ENCODE data around the gene ESYT1. TPM values are rescaled to one million over a fixed set of nuclear protein-coding genes. Genes with fewer than 3 reads are reported as not detected.
A peak's percentile ranks its signal among the peaks of the same experiment; 100 is the strongest.

Gene ESYT1
- total RNA-seq, 2 donors from 2014 or later: 113 to 128 TPM

DNA sequence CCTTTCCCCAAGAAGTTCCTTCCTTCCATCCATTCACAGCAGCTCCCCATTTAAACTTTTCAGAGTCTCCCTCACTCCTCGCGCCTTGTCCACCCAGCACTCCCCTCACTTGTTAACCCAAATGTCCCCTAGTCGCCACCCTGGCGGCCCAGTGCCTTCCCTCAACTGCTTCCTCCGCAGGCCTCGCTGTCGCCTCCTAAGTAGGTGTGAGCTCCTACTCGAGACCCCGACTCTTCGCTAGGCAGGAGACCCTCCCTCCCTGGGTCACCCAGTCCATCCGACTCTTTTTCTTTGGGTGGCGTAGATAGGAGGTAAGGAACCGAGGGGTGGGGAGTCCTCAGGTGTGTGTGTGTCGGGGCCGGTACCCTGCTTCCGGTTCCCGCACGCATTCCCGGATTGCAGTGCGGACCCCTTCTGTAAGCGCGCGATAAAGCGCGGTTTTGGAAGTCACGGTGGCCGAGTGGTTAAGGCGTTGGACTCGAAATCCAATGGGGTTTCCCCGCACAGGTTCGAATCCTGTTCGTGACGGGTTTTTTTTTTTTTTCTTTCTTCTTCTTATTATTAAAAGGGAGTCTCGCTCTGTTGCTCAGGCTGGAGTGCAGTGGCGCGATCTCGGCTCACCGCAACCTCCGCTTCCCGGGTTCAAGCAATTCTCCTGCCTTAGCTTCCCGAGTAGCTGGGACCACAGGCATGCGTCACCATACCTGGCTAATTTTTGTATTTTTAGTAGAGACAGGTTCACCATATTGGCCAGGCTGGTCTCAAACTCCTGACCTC, 62.0 kb downstream of the ESYT1 start:
- DNase-seq (ENCODE audit: low spot score): peak; percentile 28
- peak overlapping the region; percentile 90 for H3K4me3 ChIP-seq
- TF ChIP-seq, protein P1, sequence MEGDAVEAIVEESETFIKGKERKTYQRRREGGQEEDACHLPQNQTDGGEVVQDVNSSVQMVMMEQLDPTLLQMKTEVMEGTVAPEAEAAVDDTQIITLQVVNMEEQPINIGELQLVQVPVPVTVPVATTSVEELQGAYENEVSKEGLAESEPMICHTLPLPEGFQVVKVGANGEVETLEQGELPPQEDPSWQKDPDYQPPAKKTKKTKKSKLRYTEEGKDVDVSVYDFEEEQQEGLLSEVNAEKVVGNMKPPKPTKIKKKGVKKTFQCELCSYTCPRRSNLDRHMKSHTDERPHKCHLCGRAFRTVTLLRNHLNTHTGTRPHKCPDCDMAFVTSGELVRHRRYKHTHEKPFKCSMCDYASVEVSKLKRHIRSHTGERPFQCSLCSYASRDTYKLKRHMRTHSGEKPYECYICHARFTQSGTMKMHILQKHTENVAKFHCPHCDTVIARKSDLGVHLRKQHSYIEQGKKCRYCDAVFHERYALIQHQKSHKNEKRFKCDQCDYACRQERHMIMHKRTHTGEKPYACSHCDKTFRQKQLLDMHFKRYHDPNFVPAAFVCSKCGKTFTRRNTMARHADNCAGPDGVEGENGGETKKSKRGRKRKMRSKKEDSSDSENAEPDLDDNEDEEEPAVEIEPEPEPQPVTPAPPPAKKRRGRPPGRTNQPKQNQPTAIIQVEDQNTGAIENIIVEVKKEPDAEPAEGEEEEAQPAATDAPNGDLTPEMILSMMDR (IDR thresholded peaks at IDR 0.05): peak; percentile 34

DNA sequence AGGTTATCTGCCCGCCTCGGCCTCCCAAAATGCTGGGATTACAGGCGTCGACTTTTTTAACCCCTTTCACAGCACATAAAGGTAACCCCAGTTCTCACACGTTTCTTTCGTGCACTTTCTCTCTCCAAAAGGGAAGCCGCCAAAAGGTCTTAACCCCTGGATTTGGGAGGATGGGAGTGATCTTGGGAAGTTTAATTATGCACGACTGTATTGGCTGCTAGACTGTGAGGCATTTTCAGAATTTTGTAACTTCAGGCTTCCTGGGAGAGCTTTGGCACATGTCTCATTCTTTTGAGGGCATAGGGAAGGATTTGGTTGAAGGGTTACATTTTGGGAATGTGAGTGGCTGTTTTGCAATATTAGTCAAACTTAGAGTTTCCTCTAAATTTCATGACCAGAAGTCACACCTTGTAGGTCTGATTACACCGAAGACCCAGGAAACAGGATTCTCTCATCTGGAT, 62.7 kb downstream of the ESYT1 start:
- no peaks in the 10 kb centered on the region for H3K9me3 ChIP-seq
- peaks cover 15 to 24% of the 10 kb centered on the region in 2 donors for H3K4me1 ChIP-seq (ENCODE audit: control insufficient read depth in 1 of 2, low read depth in 2 of 2)
- H3K4me3 ChIP-seq: peak overlapping the region; percentile 90
- ATAC-seq (ENCODE audit: insufficient number of reproducible peaks, low FRiP score, low read depth) (no peak), DNase-seq (ENCODE audit: low spot score) (no peak)
- TF ChIP-seq, protein P1 (IDR thresholded peaks at IDR 0.05): no peak
- peaks cover 3% of the 10 kb centered on the region for H3K36me3 ChIP-seq
- no peaks in the 10 kb centered on the region for H3K27me3 ChIP-seq (replicated peaks; ENCODE audit: insufficient read depth)
- peak overlapping the region; percentile 98 to 100 for H3K27ac ChIP-seq

More for the DNA sequence above, 62.0 kb downstream of the ESYT1 start:
- Histone ChIP-seq H3K4me1 (ENCODE audit: control insufficient read depth in 1 of 2, low read depth in 2 of 2) (peaks cover 15 to 24% of the 10 kb centered on the region in 2 donors), H3K36me3 (peaks cover 3% of the 10 kb centered on the region), H3K27ac (peak overlapping the region; percentile 98 to 100), H3K9me3 (no peaks in the 10 kb centered on the region), H3K27me3 (replicated peaks; ENCODE audit: insufficient read depth) (no peaks in the 10 kb centered on the region)
- ATAC-seq (ENCODE audit: insufficient number of reproducible peaks, low FRiP score, low read depth): peak; percentile 2

GRCh38 chr12:56192582-56192981, 64.5 kb downstream of the ESYT1 start:
- TF ChIP-seq, protein P1 (IDR thresholded peaks at IDR 0.05): no peak
- H3K36me3 ChIP-seq: no peaks in the 10 kb centered on the region
- DNase-seq (ENCODE audit: low spot score): no peak
- no peak overlapping the region for H3K27ac ChIP-seq
- H3K27me3 ChIP-seq (replicated peaks; ENCODE audit: insufficient read depth): no peaks in the 10 kb centered on the region
- no peaks in the 10 kb centered on the region for H3K9me3 ChIP-seq
- no peak overlapping the region for H3K4me3 ChIP-seq
- no peak for ATAC-seq (ENCODE audit: insufficient number of reproducible peaks, low FRiP score, low read depth)
- H3K4me1 ChIP-seq (ENCODE audit: control insufficient read depth in 1 of 2, low read depth in 2 of 2): peaks cover 14 to 25% of the 10 kb centered on the region in 2 donors

GRCh38 chr12:56193025-56193578, 65.0 kb downstream of the ESYT1 start:
- H3K36me3 ChIP-seq: no peaks in the 10 kb centered on the region
- no peaks in the 10 kb centered on the region for H3K27me3 ChIP-seq (replicated peaks; ENCODE audit: insufficient read depth)
- ATAC-seq (ENCODE audit: insufficient number of reproducible peaks, low FRiP score, low read depth): peak; percentile 25
- TF ChIP-seq, protein P1 (IDR thresholded peaks at IDR 0.05): peak; percentile 77
- peaks cover 8 to 20% of the 10 kb centered on the region in 2 donors for H3K4me1 ChIP-seq (ENCODE audit: control insufficient read depth in 1 of 2, low read depth in 2 of 2)
- H3K4me3 ChIP-seq: no peak overlapping the region
- no peaks in the 10 kb centered on the region for H3K9me3 ChIP-seq
- DNase-seq (ENCODE audit: low spot score): peak; percentile 63
- no peak overlapping the region for H3K27ac ChIP-seq

Other genes with a start within 250 kb of the ESYT1 start
- gene PYM1, start 200.4 kb upstream of the ESYT1 start, total RNA-seq: 10 to 100 TPM; 19.0 to 31.6 TPM
- gene DGKA, start 197.1 kb upstream of the ESYT1 start, total RNA-seq: 100 to 1,000 TPM in 1 of 2 donors, 10 to 100 TPM in 1; 72.8 to 104 TPM
- under 1 TPM in 1 of 2 donors, not detected in 1; 0.99 TPM for gene PMEL, start 162.2 kb upstream of the ESYT1 start, total RNA-seq
- 10 to 100 TPM; 18.0 to 32.5 TPM for gene CDK2, start 161.4 kb upstream of the ESYT1 start, total RNA-seq
- gene RAB5B, start 154.2 kb upstream of the ESYT1 start, total RNA-seq: 10 to 100 TPM; 70.3 to 89.2 TPM
- gene SUOX, start 131.0 kb upstream of the ESYT1 start, total RNA-seq: 10 to 100 TPM; 17.6 to 20.6 TPM
- 1 to 10 TPM; 4.5 to 7.6 TPM for gene IKZF4, start 107.2 kb upstream of the ESYT1 start, total RNA-seq
- 1,000 to 10,000 TPM in 1 of 2 donors, 100 to 1,000 TPM in 1; 103 to 1,114 TPM for gene RPS26, start 86.3 kb upstream of the ESYT1 start, total RNA-seq
- 1 to 10 TPM; 1.1 to 3.2 TPM for gene ERBB3, start 48.1 kb upstream of the ESYT1 start, total RNA-seq
- 100 to 1,000 TPM in 1 of 2 donors, 10 to 100 TPM in 1; 53.2 to 111 TPM for gene PA2G4, start 23.7 kb upstream of the ESYT1 start, total RNA-seq
- 1,000 to 10,000 TPM in 1 of 2 donors, 100 to 1,000 TPM in 1; 923 to 1,490 TPM for gene RPL41, start 11.6 kb upstream of the ESYT1 start, total RNA-seq
- 1 to 10 TPM; 4.1 to 7.1 TPM for gene ZC3H10, start 10.0 kb upstream of the ESYT1 start, total RNA-seq
- gene MYL6B, start 24.3 kb downstream of the ESYT1 start, total RNA-seq: 10 to 100 TPM; 17.1 to 19.1 TPM
- gene MYL6, start 30.1 kb downstream of the ESYT1 start, total RNA-seq: 1,000 to 10,000 TPM; 1,762 to 3,064 TPM
- 100 to 1,000 TPM in 1 of 2 donors, 10 to 100 TPM in 1; 68.6 to 109 TPM for gene SMARCC2, start 61.2 kb downstream of the ESYT1 start, total RNA-seq
- 10 to 100 TPM; 66.6 to 76.5 TPM for gene RNF41, start 93.7 kb downstream of the ESYT1 start, total RNA-seq
- gene NABP2, start 96.1 kb downstream of the ESYT1 start, total RNA-seq: 10 to 100 TPM in 1 of 2 donors, 1 to 10 TPM in 1; 8.7 to 17.2 TPM
- not detected for gene SLC39A5, start 101.8 kb downstream of the ESYT1 start, total RNA-seq
- 10 to 100 TPM; 30.9 to 36.3 TPM for gene ANKRD52, start 130.1 kb downstream of the ESYT1 start, total RNA-seq
- gene COQ10A, start 138.7 kb downstream of the ESYT1 start, total RNA-seq: 10 to 100 TPM; 14.6 to 26.3 TPM
- gene CS, start 172.1 kb downstream of the ESYT1 start, total RNA-seq: 100 to 1,000 TPM; 120 to 143 TPM
- 10 to 100 TPM; 72.0 to 85.1 TPM for gene CNPY2, start 187.7 kb downstream of the ESYT1 start, total RNA-seq
- gene PAN2, start 205.7 kb downstream of the ESYT1 start, total RNA-seq: 10 to 100 TPM; 39.8 to 42.7 TPM
- not detected for gene IL23A, start 210.6 kb downstream of the ESYT1 start, total RNA-seq
- 100 to 1,000 TPM; 161 to 192 TPM for gene STAT2, start 231.8 kb downstream of the ESYT1 start, total RNA-seq
- gene APOF, start 234.6 kb downstream of the ESYT1 start, total RNA-seq: not detected